ENCODE measurements around the gene CSNK1G3.
"Not testable (repeated sequence)": the region's sequence is repeated elsewhere in the genome, so short reads cannot be mapped to it uniquely, and the experiment has no call there.

Gene CSNK1G3

DNA sequence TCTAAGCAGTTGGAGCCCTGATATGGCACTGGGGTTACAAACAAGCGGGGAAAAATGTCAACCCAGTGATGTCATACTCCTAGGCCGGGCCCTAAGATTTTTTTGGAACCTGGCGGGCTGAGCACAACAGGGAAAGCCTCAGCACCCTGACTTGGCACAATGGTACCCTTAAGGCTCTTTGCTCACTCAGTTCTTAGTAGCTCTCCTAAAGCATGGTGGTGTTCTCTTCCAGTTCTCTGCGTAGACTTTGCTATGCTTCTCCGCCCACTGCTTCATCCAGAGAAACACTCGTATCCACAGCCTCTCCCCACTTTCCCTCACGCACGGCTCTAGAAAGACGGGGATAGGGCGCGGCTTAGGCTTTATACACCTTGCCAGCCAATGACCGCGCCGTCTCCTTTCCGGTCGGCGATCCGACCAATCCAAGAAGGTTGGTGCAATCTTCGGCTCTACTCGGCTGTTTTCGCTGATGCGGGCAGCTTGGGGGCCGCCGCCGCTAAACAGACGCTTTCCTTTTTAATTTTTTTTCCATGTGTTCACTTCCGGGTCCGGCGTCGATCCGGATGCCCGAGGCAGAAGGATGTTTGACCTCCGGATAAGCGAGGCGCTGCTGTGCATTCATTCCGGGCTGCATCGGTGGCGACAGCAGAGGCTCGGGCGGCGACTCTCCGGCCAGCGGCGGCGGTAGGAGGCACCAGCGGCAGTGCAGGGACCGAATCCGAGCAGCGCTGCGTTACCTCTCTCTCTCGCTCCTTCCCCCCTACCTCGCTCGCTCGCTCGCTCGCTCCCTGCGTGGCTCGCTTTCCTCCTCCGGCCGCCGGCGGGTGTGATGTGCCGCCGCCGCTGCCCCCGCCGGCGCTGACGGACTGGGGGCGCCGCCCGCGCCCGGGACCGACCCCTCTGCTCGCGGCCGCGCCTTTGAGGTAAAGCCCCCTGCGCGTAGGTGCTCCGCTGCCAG is at the start of gene CSNK1G3:
Gene CSNK1G3 (plus strand): TSS at position 530 of the 958 bp plus-strand sequence. CDS start 33,487 bp downstream, outside the sequence.
- peak; percentile 97 for DNase-seq (ENCODE audit: low spot score)

DNA sequence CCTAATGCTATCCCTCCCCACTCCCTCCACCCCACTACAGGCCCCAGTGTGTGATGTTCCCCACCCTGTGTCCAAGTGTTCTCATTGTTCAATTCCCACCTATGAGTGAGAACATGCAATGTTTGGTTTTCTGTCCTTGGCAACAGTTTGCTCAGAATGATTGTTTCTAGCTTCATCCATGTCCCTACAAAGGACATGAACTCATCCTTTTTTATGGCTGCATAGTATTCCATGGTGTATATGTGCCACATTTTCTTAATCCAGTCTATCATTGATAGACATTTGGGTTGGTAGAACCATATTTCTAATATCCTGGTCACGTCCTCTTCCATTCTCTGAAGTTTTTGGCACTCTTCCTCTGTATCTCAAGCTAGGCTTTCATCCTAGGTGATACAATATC is 45.1 kb upstream of the CSNK1G3 start:
- not testable (repeated sequence) for DNase-seq (ENCODE audit: low spot score)

DNA sequence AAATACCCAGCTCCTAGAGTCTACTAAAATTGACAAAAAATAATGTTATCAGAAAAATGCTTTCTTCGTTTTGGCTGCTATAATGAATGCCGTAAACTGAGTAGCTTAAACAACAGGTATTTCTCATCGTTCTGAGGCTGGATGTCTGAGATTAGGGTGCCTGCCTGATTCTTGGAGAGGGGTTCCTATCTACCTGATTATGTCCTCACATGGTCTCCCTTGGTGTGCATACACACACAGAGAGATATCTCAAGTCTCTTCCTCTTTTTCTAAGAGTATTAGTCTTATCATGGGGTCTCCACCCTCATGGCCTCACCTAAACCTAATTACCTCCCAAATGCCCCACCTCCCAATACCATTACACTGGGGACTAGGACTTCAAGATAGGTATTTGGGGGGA is 40.6 kb upstream of the CSNK1G3 start:
- DNase-seq (ENCODE audit: low spot score), result no peak

DNA sequence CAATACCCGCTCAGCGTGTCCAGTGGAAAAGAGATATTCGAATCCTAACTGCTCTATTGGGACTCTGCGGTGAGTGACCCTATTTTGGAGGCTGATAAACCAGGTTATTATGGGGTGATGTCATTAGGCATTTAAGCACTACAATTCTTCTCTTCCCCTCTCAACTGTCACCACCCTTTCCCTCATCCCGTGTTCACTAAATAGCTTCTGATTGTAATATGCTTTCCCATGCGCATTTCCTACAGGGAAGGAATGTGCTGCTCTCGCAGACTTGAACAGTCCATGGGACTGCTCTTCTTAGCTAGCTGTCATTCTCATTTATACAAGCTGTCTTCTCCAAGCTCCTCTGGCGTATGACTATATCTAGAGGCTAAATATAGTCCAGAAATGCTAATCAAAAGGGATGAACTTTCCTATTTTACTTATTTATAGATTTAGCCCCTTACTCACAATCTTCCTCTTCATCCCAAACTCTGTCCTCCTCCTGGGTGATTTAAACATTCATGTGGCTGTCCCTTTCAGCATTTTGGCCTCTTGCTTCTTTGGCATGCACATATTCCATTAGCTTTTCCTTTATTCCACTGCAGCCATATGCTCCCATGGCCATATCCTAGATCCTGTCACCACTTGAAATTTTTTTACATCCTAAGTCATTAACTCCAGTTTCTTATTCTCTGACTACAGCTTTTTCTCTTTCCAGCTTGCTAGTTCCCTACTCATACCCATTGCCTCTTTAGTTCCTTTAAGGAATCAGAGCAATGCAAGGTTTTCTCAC is 39.6 kb upstream of the CSNK1G3 start:
- DNase-seq (ENCODE audit: low spot score), result no peak

DNA sequence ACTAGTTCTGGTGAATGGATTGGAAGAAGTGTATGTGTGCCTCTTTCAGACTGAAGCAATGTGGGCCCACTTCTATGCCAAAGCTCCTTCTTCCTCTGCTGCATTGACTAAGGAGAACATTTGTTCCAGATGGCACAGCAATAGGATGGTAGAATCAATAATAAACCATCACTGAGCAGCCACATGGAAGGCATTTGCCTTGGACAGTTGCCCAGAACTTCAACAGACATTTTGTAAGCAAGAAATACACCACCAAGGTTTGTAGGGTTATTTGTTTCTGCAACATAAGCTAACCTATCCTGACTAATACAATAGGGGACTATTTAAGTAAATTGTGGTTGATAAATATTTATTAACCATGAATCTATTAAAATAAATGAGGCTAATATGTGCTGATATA is 37.7 kb upstream of the CSNK1G3 start:
- no peak for DNase-seq (ENCODE audit: low spot score)

DNA sequence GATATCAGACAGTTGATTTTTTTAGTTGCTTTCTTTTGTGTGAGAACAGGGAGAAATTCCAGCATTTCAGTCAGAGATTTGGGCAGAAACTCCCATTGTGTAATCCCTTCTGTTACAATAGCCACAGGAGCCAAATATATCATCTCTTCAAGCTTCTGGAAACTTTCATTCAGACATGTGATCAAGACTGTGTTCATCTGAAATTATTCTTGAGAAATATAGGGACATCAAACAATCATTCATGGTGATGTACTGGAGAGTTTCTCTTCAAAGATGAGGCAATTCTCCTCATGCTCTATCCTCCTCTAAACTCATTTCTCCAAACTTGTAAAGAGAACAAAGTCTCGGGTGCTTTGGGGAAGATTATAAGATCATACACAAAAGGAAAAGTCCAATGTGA is 35.2 kb upstream of the CSNK1G3 start:
- no peak for DNase-seq (ENCODE audit: low spot score)

DNA sequence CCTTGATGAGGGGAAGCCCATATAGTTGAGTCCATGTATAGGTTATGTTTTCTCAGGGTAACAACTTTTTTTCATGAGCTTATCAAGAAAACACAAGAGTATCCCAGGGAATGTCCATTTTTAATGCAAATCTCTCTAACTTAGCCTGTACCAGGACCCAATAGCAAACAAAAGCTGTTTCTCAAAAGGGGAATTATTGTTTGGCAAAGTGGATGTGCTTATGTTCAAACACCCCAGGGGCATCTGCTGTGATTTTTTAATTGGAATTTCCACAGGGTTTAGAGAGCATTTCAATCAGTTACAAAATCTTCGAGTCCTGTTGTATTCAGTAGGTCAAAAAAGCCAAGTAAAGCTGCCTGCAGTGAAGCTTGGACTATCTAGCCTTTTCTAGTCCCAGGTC is 33.4 kb upstream of the CSNK1G3 start:
- DNase-seq (ENCODE audit: low spot score), result no peak

DNA sequence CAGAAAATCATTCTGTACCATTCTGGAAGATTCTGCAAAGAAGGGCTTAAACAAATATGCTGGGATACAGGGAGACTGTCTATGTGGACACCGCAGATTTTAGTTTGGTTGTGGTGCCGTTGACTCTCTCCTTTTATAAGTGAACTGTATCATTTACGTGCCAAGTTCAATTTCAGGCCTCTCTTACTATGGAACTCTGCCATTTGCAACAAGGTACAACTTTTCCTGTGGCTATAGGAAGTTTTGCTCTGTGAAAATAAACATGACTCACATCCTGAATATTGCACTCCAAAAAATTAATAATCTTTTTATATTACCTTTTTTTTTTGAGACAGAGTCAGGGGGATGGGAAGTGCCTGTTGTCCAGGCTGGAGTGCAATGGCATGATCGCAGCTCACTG is 29.7 kb upstream of the CSNK1G3 start:
- no peak for DNase-seq (ENCODE audit: low spot score)

DNA sequence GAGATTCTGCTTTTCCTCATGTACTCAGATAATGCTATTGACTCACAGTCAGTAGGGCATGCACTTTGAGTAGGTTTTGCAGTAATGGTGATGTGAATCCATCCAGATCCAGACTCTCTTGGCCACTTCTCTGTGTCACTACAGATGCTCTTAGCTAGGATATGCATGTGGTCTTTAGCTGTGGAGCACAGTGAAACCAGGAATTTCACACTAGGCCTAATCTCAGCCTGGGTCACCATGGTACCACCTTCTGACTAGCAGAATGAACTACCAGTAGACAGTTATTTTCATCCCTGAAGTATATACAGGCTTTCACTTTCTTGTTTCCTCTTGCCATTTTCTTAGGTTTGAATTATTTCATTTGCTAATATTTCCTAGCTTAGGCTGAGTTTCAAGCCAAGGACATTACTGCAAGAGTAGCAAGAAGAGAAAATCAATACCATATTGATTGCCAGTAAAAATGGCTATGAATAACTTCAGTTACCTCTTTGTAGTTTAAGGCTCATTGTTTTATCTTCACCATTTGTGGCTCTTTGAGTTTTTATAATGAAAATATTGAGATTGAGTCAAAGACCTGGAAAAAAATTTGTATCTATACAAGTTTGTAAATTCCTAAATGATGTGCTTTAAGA is 28.4 kb upstream of the CSNK1G3 start:
- no peak for DNase-seq (ENCODE audit: low spot score)

DNA sequence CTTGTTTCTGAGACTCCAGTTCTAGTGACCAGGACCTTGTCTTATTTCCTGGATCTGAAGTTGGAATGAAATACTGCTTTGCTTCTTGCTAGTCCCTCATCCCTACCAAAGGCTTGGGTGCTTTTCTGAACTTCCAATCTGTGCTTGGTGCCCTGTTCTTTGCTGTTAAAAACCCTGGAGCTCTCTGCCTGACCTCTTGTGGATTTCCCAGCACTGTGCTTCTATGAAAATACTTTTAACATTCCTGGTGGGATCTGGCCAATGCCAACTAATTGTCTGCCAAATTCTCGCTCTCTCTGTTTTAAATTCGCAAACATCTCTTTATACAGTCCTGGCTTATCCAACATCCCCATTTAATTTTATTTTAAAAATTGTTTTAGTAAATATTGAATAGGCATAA is 26.7 kb upstream of the CSNK1G3 start:
- DNase-seq (ENCODE audit: low spot score), result no peak

DNA sequence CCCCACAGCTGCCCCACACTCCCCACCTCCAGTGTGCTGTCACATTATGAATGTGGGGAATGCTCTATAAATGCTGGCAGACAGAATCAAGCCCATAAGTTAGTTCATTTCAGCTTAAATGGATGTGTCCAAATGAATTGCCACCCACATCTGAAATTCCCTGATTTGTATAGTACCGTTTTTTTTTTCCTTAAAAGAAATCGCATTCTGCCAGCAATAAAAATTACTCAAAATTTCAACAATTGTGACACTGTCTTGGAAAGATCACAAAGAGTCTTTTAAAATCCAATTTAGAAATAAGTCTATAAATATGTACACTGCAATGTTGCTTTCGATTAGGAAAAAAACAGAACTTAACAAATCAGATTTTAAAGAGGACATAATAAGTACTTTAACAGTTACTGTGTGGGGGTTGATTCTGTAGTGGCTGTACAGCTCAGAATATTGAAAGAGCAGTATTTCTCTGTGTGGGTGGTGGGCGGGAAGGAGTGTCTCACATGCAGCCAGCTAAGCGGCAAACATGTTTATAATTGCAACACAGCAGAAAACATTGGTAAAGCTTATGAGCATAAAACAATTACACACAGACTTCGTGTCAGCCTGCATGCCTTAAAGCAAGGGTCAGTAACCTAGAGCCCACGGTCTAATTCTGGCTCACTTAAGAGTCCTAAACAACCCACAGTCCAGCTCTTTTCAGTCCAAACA is 24.9 kb upstream of the CSNK1G3 start:
- DNase-seq (ENCODE audit: low spot score), result no peak

DNA sequence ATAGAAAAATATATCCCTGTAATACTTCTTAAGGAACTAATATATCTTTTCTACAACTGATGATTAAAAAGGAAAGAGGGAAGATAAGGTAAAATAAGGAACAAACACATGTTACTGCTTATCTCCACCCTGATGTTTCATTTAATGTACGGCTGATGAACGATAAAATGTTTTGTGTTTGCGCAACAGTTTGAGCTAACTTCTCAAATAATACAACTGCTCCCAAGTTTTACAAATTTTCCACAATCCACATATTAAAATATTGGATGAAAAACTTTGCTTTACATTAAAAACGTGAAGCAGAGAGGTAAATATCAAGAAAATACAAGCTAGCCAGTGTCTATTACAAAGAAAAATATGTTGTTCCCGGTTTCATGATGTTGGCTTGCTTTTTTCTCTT is 21.0 kb upstream of the CSNK1G3 start:
- DNase-seq (ENCODE audit: low spot score), result no peak

DNA sequence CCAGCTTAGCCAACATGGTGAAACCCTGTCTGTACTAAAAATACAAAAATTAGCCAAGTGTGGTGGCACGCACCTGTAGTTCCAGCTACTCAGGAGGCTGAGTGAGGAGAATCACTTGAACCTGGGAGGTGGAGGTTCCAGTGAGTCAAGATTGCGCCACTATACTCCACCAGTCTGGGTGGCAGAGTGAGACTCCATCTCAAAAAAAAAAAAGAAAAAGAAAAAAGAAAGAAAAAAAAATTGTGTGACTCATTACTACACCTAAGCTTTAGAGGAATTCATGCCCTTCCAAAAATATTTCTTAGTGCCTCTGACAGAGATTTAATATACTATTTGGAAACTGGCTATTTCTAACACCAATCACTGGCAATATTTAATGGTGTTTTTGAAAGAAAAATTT is 16.8 kb upstream of the CSNK1G3 start:
- DNase-seq (ENCODE audit: low spot score), result not testable (repeated sequence)

DNA sequence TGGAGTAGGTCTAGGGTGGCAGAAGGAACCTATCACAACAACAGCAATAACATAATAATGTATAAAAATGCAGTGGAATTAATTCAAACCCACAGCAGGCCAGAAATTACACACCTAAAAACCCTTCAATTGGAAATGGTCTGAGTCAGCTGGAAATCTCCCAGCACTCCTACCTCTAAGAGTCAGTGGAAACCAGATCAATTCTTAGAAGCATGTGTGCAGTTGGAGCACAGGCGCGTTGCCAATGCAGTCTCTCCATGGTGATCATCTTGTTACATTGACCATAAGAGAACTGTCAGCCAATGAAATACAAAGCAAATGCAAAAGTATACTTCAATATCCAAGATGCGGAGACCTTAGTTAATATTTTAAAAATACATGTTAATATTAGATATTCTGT is 15.1 kb upstream of the CSNK1G3 start:
- no peak for DNase-seq (ENCODE audit: low spot score)

DNA sequence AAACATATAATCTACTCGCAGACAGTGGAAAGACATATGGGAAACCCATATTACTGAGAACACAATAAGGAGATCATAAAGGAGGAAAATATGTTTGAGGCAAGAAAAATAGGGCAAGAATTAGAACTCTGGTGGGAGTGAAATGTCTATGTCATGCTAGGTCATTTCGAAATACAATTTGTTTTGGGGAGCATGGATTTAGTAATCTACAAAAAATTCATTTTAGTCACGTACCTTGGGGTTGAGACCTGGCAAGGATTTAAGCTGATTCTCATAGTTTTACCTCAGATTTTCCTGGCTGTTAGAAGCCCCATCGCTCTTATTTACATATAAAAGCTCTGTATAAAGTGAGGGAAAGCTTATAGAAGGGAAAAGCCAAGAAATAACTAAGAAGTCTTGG is 11.5 kb upstream of the CSNK1G3 start:
- no peak for DNase-seq (ENCODE audit: low spot score)

DNA sequence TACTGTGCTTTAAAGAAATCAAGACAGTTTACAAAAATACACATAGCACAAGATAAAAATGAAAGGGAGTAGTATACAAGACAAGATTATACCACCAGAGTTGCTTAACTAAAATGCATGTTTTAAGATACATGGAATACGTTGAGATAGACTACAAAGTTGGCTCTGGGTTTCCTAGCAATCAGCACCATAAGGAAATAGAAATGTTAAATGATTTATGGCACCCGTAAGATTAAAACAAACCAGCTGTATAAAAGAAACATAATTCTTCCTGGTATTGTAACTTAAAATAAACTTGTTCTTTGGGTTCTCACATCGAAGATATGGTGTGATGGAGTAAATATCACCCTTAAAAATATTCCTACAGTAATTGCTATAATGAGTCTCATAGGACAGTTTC is 9.9 kb upstream of the CSNK1G3 start:
- DNase-seq (ENCODE audit: low spot score), result no peak

DNA sequence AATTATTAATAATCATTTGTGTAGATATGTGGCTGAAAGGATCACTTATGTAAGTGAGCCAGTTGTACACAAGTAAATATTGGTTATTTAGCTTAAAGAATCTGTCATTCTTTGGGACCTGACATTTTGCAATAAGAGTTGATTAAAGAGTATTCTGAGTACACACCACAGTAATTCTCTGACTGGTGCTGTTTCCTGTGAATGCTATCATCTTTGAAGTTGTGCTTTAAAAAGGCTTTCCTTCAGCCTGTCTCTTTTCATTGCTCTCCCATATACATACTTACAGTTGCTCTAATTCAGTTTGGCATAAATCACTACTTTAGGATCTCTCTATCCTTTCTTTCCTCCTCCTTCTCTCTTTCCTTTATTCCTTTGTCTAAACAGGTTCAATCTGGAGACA is 8.7 kb upstream of the CSNK1G3 start:
- no peak for DNase-seq (ENCODE audit: low spot score)

DNA sequence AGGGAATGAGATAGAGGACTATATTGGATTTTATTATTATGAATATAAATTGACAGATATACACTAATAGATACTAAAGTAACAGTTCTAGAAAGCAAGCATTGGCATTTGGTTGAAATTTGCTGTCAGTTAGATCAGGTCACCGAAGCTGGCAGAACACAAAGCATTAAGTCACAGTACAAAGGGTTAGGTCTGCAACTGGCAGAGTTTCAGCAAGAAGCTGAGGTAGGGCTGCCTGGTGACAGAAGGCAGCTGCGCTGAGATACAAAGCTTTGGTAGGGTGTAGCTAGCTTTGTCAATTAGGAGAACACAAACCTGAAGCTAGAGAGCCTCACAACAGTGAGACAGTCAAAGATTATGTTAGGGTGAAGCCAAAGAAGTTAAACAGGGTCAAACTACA is 6.3 kb upstream of the CSNK1G3 start:
- no peak for DNase-seq (ENCODE audit: low spot score)

DNA sequence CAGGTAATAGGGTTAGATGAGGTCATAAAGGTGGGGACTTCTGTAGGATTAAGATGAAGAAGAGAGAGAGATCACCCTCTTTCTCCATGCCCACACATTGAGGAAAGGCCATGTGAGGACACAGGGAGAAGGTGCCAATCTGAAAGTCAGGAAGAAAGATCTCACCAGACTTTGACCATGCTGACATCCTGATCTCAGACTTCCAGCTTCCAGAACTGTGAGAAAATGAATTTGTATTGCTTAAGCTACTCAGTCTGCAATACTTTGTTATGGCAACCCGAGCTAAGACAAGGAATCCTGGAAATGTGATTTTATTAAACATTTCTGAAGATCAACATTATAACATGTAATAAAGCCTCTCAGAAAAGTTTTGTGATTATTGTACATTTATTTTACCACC is 3.5 kb upstream of the CSNK1G3 start:
- no peak for DNase-seq (ENCODE audit: low spot score)

DNA sequence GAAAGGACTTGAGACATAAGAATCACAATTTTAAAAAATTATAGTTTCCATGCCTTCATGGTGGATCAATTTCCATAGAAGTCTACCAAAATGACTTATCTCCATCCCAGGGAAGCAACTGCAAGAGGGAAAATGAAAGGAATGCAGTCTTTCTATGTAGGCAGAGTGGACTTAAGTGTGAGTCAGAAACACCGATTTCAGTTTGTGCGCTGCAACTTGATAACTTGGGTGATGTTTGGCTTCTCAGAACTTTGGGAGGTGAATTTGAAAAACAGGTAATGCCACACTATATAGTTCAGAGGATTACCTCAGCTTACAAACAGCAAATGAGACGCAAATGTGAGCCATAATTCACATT is 708 bp upstream of the CSNK1G3 start:
- DNase-seq (ENCODE audit: low spot score), result no peak

DNA sequence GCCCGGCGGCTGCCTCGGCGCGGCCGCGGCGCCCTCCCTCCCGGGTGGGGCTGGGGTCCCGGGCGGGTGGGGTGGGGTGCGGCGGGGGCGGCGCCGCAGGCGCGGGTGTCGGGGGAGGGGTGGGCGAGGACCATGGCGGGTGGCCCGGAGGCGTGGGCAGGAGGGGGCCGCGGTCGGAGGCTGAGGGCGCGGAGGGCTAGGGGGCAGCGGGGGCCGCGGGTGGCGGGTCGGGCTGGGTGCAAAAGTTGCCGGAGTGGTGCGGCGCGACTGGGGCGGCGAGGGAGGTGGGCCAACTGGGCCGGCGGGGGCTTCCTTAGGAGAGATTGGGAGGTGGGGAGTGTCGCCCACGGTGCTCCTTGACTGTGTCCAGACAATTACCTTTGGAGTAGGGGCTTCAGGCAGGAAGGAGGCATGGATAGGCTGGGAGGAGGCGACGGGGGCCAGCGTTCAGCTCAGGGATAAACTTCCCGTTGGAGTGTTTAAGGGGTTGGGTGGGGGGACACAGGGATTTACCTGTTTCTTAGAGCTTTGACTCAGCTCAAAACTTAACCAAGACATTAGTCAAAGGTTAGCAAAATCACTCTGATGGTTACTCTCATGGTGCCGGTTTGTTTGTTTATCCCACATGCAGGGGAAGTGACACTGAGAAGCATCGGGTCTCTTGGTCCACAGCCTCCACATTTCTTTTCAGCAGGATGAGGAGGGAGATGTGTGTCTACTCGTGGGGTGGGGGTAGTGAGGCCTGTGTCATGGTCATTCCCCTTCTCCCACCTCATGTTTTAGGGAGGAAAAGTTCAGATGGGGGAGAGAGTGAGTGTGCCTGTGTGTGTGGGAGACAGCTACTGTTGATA is 859 bp downstream of the CSNK1G3 start:
- peak; percentile 68 for DNase-seq (ENCODE audit: low spot score)
